ENCODE results near the gene BRD3OS.

BRD3OS gene

DNA sequence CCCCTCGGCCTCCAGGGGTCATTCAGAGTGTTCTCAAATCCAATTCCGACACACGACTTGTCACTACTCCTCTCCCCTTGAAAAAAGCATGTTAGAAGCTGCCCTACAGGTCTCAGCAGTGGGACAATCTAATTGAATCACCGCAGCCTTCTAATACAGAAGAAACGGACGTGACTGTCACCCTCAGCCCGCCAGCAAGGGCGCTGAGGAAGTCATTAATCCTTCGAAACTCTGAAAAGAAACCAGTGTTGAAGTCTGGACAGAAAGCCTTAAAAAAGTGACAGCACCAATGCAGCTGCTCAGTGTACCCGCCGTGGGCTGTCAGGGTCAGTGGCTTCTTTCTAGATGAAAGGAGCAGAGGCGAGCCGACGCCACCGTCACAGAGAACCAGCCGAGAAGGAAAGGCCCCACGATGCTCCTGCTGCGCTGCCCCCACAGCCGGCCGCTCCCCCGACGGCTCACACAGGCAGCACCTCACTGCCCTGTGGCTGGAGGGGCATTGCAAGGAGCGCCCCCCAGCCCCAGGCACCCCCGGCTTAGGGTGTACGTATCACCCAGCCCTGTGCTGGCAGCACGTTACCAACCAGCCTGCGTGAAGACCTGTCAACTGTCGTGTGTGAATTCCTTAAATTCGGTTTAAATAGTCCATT, 5.7 kb downstream of the BRD3OS start:
- DNase-seq (ENCODE audit: extremely low spot score, insufficient read length, low read depth) (no peak), FAIRE-seq (no peak)

DNA sequence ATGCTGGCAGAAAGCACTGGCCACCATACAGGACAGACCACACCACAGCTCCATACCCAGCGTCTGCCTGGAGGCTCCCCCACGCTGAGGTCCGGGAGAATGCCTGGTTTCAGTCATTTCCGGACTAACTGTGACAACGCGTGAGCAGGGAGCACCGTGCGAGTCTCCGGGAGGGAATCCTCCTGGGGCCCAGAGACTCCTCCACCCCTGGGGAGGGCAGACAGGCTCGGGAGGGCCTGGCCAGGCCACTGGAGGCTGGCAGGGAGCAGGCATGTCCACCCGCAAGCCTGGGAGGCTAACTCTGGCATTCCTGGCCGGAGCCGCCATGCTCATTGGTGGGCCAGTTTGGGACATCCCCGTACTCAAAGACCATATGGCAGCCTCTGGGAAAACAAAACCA, 6.5 kb downstream of the BRD3OS start:
- no peak for FAIRE-seq
- no peak for DNase-seq (ENCODE audit: extremely low spot score, insufficient read length, low read depth)

DNA sequence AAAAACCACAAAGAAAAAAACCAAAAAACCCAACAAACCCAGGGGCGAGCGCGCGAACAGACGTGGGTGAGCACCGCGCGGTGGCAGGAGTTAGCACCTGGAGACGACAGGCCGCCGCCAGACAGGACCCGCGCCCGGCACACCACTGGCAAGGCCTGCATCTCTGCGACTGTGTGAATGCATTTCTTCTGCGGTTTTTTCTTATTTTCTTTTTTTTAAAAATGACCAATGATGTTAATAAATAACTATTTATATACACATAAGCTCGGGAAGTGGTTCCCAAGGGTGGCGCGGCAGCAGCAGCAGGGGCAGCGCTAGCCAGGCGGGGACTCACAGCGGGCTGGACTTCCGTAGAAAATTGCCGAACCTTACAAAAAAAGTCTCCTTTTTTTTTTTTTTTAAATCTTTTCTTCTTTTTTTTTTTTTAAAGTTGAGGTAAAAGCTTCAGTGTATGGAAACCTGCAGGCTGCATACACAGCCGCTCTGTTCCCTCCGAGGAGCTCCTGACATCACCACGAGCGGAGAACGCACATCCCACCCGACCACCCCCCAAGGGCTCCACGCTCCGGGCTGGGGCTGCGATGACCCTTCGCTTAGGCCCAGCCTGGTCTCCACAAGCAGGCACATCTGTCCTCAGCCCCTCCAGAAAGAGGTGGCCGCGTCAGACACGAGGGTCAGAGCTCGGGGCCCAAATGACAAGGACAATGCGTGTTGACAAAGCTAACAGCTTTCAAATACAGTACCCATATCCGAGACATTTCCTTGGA, 7.4 kb downstream of the BRD3OS start:
- FAIRE-seq (no peak), DNase-seq (ENCODE audit: extremely low spot score, insufficient read length, low read depth) (no peak)

DNA sequence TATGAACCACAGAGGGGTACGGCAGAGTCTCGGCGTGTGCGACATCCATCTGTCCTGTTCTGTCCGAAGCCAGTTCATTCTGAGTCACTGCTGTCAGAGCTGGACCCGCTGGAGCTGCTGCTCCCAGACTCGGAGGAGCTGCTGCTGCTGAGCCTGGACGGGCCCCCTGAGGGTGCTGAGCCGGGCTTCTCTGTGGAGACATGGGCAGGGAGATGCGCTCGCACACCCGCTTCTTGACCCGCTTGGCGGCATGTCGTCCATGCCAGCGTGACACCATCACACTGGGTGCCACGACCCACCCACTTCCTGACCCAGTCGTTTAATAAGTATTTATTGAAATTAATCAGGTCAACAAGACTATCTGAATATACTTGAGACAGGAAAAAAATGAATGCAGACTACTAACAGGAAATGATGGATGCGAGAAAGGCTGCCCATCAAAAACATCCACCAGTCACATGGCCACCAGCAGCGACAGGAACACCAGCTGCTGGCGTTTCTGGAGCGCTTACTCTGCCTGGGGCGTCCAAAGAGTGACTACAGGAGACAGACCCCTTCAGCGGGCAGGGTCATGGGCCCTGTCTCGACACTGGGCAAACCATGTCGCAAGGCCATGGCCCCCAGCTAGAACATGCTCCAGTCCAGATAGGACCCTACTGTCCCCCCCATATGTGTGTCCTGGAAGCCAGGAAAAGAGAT, 8.4 kb downstream of the BRD3OS start:
- FAIRE-seq: no peak
- DNase-seq (ENCODE audit: extremely low spot score, insufficient read length, low read depth): no peak

DNA sequence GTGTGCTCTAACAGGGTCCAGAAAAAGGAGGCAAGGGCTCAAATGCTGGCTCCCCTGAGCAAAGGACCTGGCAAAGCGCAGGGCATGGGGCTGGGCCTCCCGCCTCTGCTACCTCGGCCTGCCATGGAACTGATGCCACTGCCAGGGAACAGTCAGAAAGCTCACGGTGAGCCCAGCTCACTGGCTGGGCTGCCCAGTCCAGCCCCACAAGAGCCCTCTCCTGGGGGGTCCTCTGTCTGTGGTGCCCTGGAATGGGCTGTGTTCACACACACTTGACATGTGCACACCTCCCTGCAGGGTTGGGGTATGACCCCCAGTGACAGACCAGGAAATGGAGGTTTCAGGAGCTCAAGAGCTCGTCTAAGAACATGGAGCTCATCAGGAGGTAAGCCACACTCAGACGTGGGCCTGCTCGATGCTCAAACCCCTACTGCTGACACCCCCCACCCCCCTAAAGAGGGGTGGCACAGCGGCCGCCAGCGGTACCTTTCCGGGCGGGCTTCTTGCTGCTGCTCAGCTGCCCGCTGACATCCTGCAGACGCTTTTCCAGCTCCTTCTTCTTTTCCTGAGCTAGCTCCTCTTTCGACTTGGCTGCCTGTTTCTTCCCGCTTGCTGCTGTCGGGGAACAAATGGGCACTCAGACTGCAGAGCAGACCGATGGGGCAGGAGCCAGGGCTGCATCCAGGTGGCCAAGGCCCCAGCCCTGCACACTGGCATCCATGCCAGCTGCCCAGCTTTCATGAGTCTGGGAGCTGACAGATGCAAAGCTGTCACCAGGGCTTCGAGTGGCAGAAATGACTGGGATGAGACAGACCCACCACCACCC, 9.1 kb downstream of the BRD3OS start:
- no peak for FAIRE-seq
- DNase-seq (ENCODE audit: extremely low spot score, insufficient read length, low read depth): no peak

DNA sequence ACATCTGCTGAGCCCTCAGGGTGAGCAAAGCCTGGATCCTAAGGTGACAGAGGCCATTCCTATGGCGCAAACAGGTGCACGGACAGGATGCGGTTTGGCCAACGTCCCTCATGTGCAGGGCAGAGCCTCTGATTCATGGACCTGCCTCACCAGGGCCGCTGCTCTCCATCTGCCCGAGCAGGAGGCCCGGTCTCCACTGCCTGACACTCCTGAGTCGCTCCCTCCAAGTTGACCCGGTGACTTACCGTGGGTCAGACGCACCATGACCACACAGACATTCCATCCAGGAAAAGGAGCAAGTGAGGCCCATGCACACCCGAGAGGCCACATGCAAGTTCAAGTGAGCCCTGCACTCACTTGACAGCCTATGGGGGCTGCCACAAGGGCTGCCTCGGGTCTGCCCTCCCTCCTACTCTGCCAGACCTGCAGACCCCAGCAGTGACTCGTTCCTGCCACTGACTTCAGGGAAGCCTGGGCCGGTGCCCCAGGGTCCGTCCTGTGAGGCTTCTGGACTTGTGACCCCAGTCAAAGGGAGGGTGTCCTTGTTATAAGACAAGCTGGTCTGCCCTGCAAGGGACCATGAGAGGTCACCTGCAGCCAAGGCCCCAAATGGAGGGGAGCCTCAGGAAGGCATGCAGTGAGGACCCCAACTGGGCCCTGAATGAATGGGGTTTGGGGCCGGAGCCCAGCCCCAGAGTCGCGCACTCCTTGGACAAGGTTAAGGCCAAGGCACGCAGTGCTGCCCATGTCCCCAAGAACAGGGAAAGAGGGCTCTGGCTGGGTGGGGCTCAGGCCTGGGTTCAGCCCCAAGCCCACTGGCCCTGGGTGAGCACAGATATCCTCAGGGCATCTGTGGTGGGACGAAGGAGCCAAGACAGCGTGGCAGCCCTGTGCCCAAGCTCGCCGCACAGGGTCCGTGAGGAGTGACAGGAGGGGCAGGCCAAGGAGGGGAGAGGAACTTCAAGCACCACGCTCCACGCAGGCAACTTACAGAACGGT, 10.1 kb downstream of the BRD3OS start:
- no peak for FAIRE-seq

DNA sequence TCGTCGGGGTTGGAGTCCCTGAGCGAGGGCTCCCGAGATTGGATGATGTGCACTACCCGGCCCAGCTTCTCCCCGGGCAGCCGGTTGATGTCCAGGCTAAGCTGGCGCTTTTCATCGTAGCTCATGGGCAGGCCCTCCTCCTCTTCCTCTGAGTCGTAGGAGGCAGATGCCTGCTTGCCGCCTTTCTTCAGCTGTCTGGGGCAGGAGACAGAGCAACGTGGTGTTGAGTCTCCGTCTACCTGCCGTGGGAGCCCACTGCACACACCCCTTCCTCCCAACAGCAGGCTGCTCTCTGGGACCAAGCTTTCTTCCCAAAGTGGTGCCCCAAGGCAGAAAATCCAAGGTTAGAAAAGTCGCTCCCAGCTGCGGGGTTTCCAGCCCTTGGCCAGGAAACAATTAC, 10.8 kb downstream of the BRD3OS start:
- DNase-seq (ENCODE audit: extremely low spot score, insufficient read length, low read depth): no peak
- FAIRE-seq: no peak

More for the DNA sequence above, 10.1 kb downstream of the BRD3OS start:
- DNase-seq (ENCODE audit: extremely low spot score, insufficient read length, low read depth): no peak

DNA sequence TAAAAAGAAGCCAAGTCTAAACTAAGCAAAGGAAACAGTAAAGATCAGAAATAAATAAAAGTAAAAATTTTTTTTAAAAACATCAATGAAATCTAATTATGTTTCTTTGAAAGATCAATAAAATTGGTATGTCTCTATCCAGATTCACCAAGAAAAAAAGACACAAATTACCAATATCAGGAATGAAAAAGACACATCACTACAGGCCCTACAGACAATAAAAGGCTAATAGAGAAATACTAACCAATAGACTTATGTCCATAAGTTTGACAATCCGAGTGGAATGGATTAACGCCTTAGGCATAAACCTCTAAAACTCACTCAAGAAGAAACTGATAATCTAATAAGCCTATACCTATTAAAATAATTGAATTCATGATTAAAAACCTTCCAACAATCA, 12.4 kb downstream of the BRD3OS start:
- DNase-seq (ENCODE audit: extremely low spot score, insufficient read length, low read depth): no peak
- no peak for FAIRE-seq

DNA sequence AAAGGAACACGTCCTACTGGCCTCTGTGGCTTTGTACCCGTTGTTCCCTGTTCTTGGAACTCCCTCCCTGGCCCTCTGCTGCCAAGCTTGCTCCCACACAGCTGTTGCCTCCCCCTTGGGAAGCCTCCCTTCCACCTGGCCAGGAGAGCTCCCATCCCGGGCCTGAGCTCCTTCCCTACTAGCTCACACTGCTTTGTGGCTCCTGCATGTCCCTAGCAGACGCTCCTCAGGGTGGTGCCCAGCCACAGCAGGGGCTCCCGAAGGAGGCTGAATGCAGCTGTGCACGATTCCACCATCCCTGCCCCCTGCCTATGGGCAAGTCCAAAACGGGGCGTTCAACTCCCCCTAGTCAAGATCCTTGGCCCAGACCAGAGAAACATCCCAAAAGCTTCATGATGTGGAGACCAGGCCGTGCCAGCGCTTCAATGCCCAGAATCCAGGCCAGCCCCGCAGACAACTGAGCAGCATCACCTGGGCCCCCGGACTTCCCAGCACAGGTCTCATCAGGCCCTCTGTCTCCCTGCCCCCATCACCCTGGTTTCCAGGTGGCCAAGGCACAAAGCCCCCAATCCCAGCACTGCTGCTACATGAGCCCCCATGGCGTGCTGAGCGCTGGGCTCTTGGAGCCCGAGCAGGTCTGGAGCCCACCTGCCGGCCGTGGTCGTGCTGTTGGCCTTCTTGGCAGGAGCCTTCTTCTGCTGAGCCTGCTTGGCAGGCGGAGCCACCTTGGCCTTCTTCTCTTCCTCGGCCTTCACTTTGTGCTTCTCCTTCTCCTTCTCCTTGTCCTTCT, 14.3 kb downstream of the BRD3OS start:
- DNase-seq (ENCODE audit: extremely low spot score, insufficient read length, low read depth) (no peak), FAIRE-seq (no peak)

DNA sequence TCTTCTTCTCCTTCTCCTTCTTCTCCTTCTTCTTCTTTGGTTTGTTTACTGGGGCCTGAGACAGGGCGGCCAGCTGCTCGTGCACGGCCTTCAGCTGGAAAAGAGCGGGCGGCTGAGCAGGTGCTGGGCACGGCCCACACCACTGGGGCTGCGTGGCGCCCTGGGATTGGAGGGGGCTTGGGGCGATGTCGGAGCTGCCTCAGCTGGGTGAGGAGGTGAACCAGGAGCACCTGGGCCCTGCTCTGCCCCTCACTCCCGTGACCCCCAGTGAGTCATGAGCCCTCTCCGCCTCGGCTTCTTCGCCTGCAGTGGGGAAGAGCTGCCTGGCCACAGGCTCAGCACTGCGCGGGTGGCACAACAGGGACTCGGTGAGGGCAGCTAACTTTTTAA, 14.9 kb downstream of the BRD3OS start:
- FAIRE-seq (no peak), DNase-seq (ENCODE audit: extremely low spot score, insufficient read length, low read depth) (no peak)

DNA sequence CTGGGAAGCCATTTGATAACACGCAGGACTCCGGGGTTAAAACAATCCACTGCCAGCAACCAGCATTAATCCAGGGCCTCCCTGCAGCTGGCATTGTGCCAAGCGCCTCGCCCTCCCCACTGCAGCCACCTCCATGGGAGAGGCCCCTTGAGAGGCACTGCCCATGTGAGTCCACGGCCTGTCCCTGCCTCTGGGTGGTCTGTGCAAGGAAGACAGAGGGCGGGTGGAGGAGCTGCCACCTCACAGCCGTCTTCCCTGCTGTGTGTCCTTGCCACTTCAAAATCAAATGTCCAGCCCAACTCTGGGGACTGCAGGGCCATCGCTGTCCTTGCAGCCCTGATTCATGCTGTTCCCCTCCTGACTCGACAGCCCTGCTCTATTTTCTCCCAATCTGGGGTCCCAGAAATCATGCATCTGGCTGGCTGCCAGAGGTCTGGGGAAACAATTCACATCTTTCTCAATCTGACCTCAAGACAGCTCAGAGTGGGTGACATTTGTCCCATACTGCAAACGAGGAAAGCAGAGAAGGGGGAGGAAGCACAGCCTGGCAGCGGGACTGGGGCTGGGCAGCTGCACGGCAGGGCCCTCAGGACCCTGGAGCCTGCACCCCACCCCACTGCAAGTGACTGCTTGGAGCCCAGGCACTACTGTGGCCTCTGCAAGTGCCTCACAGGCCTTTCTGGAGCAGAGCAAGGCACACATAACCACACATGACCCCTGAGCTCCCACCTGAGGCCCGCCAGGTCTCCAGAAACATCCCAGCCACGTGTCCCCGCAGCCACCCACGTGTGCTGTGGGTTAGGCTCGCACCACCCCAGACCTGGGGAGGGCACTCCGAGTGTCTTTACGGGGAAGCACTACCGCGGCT, 15.7 kb downstream of the BRD3OS start:
- FAIRE-seq (no peak), DNase-seq (ENCODE audit: extremely low spot score, insufficient read length, low read depth) (no peak)

DNA sequence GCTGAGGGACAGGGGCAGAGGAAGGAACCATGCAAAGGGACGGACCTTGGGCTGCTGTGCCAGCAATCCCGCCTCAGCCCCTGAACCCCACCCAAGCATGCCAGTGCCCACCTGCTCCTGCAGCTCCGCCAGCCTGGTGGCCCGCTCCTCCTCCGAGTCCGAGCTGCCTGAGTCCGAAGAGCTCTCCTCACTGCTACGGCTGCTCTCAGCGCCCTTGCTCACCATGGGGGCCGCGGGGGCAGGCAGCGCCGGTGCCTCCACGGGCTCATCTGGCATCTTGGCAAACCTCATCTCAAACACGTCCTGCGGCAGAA, 16.3 kb downstream of the BRD3OS start:
- no peak for FAIRE-seq

DNA sequence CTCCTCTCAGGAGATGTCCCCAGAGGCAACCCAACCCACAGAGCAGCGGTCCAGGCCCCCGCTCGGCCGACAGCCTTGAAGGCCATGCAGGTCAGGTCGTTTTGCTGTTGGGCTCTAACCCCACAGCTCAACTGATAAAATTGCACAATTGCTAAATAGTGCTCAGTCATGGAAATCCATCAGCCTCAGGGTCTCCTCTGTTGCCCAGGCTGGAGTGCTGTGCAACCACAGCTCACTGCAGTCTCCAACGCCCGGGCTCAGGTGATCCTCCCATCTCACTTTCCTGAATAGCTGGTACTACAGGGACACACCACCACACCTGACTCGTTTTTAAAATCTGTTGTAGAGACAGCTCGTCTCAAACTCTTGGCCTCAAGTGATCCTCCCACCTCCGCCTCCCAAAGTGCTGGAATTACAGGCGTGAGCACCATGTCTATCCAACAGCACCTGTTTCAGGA, 18.3 kb downstream of the BRD3OS start:
- DNase-seq (ENCODE audit: extremely low spot score, insufficient read length, low read depth) (no peak), FAIRE-seq (no peak)

More for the DNA sequence above, 16.3 kb downstream of the BRD3OS start:
- no peak for DNase-seq (ENCODE audit: extremely low spot score, insufficient read length, low read depth)

DNA sequence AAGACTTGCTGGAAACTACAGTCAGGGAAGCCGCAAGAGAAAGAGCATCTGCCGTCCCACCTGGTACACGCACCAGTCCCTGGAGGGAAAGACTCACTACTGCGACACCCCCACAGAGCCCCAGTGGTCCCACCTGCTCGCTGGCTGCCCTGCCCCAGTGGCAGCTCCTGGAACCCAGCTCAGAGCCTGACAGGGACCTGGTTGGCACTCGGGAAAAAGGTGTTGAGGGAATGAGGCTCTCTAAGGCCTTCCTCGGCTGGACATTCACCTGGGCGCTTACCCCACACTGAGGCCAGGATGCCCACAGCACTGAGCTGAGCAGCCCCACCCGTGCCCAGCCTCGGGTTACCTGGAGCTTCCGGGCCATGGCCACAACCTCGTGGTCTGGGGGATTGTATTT, 19.7 kb downstream of the BRD3OS start:
- FAIRE-seq (no peak), DNase-seq (ENCODE audit: extremely low spot score, insufficient read length, low read depth) (no peak)

DNA sequence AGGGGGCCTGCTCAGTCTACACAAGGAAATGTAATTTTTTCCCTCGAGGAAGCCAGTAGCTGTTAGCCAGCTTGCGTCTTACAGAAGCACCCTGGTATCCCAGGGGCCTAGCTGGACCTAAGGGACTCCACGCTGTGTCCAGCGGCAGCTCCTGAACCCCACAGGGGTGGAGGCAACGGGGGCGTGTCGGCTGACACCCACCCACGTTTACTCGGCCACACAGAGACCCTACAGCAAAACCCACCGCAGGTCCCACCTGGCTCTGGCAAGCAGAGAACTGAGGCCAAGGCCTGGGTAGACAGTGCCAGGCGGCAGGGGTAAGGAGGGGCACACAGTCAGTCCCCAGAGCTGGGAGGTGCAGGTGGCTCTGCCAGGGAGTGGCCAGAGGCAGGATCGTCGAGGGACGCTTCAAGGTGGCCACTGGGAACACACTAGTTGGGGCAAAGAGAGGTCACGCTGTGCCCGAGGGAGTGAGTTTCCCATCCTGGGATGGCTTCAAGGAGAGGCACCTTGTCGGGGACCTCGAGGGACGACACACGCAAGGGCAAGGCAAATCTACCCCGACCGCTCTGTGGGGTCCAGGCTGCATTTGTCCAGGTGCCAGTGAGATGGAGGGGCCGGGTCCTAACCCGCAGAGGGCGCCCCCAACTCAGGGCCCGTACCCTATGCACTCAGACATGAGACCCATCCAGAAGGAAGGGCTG, 20.7 kb downstream of the BRD3OS start:
- FAIRE-seq (no peak), DNase-seq (ENCODE audit: extremely low spot score, insufficient read length, low read depth) (no peak)

DNA sequence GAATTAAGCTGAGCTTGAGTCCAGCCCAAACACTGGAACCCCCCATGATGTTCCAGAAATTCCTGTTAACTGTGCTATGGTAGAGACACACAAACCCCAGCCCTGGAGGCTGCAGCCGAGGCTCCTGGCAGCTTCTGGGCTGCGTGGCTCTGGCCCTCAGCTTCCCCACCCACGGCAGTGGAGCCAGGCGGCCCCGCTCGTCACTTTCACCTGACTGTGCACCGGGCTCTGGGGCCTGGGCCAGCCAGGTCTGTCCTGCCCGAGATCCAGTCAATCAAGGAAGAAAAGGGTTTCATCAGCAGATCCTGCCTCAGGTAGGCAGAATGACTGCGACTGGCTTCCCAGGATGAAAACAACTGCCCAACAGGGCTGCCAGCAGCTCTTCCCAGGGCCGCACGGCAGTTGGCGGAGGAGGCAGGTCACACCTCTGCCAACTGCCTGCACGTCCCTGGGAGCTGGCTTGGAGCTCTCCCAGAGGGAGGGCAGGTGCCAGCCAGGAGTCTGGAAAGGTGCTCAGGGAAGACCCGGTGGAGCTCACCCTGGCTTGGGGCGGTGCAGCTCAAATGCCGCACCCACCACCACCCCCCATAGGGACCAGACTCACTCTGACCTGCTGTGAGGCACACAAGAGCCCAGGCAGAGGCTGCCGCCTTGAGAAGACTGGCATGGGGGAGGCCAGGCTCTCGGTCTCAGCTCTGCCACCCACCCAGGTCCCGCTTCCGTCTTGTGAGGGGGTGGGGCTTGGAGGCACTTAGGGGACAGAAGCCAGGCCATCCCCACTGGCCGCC, 21.8 kb downstream of the BRD3OS start:
- no peak for DNase-seq (ENCODE audit: extremely low spot score, insufficient read length, low read depth)
- no peak for FAIRE-seq

Data from GM18507 (cell line).